NCI-H446 (cell line): Measurements from ENCODE around the gene VSTM1.

Source experiments
- DNase-seq, 2 experiments: peaks; one replicate each; lab custom pipeline; 2025; lab: John Stamatoyannopoulos, UW

VSTM1 gene

DNA sequence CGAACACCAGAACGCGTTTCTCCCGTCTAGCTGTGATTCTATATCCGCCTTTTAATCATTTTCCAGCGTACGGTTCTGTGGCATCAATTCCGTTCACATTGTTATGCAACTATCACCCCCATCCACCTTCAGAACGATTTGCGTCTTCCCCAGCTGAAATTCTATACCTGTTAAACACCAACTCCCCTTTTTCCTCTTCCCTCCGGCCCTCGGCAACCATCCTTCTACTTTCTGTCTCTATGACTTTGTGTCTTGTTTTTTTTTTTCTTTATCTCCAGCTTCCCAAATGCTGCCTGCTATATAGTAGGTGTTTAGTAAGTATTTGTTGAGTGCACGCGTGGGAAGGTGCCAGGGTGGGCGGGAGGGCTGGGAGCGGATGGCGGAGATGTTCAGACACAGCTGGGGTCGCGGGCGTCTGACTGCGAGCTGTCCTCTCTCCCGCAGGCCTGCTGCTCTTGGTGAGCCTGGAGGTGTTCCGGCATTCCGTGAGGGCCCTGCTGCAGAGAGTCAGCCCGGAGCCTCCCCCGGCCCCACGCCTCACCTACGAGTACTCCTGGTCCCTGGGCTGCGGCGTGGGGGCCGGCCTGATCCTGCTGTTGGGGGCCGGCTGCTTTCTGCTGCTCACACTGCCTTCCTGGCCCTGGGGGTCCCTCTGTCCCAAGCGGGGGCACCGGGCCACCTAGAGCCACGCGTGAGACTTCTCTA lies 52.0 kb downstream of the VSTM1 start:
- no peak for DNase-seq

DNA sequence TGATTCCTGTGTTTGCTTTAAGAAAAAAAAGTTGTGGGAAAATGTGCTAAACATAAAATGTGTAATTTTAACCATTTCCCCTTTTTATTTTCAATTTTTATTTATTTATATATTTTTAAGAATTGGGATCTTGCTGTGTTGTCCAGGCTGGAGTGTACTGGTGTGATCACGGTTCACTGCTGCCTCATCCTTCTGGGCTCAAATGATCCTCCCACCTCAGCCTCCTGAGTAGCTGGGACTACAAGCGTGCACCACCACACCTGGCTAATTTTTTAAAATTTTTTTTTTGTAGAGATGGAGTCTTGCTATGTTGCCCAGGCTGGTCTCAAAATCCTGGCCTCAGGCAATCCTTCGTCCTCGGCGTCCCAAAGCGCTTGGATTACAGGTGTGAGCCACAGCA lies 53.2 kb downstream of the VSTM1 start:
- no peak for DNase-seq

DNA sequence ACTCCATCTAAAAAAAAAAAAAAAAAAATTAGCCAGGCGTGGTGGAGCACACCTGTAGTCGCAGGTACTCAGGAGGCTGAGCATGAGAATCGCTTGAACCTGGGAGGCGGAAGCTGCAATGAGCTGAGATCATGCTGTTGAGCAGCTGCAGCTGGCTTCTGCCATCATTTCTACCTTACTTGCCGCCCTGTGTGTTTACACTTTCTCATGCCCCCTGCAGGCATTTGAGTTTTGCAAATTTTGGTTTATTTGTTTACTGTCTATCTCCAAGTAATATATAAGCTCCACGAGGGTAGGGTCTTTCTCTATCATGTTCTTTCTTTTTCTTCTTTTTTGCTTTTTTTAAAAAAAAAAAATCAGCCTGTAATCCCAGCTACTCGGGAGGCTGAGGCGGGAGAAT lies 54.3 kb downstream of the VSTM1 start:
- DNase-seq: no peak

DNA sequence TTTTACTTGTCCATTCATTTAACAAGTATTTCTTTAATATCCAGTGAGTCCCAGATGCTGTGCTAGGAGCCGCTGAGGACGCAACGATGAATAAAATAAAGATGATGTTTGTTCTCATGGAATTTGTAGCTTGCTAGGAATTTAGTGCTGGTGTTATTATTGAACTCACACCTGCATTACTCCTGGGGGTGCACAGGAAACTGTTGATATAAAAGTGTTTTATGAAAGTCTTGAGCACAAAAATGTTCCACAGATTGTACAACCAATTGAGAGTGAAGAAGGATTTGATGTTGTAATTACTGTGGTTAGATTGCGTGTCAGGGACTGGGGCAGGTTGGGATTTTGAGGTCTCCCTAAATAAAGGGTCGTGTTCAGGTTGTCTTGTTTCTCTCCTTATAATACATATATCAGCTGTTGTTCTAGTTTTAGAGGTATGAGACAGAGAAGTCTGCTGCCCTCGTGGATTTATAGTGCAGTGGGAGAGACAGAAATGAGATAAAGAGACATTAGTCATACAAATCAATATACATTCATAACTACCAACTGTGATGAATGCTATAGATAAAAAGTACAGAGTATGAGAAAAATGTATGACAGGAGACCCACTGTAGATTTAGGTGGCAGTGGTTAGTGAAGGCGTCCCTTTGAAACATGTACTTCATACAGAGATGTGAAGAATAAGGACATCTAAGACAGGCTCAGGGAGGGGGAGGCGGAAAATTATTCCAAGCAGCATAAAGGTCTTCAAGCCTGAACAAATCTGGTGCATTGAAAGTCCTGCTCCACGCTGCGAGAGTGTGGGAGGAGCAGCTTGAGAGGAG lies 61.0 kb downstream of the VSTM1 start:
- DNase-seq: no peak

DNA sequence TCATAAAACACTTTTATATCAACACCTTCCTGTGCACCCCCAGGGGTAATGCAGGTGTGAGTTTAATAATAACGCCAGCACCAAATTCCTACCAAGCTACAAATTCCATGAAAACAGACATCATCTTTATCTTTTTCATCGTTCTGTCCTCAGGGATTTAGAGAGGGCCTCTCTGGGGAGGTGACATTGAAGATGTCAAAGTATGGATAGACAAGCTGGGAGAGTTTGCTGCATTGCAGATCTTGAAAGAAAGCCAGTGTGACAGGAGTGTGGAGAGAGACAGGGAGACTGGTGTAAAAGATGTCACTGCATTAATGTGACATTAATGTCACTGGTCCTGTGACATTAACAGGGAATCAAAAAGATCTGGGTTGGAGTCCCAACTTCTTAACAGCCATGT lies 62.2 kb downstream of the VSTM1 start:
- DNase-seq: no peak

DNA sequence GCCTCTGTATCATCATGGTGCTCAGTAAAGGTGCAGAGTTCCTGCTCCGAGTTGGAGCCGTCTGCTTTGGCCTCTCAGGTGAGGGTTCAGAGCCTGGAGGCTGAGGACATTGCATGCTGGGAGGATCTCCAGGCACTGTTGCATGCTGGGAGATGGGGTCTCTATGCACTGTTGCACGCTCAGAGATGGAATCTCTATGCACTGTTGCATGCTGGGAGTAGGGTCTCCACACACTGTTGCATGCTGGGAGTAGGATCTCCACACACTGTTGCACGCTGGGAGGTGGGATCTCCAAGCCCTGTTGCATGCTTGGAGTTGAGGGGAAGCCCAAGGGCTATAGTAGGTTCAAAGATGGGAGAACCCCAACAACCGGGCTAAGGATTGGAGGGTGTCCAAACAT lies 64.0 kb downstream of the VSTM1 start:
- no peak for DNase-seq

DNA sequence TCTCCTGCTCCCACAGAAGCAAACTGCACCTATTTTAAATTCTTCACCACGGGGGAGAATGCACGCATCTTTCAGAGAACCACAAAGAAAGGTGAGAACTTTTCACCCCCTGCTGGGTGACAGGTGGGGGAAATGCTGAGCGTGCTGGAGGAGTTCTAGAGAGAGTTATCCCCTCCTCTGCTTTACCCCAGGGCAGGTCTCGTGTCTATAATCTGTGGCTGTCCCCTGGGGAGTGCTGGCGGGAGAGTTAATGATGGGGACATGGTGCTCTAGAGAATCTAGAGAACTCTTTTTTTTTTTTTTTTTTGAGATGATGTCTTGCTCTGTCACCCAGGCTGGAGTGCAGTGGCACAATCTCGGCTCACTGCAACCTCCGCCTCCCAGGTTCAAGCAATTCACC lies 65.5 kb downstream of the VSTM1 start:
- DNase-seq: no peak

DNA sequence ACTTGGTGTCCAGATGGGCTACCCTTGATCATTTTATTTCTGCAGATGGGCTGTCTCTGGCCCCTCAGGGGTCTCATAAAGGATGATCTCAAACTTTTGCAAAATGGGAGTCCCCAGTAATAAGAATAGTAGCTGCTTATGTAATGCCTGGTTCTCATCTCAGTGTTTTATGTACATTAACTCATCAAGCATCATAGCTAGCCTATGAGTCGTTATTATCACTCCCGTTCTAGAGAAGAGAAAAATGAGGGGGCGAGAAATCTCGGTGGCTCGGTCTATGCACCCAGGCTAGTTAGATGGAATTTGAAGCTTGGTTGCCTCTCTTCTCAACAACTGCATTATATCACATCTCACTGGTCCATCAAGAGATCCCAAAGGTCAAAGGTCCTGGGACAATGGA lies 68.9 kb downstream of the VSTM1 start:
- DNase-seq: no peak

DNA sequence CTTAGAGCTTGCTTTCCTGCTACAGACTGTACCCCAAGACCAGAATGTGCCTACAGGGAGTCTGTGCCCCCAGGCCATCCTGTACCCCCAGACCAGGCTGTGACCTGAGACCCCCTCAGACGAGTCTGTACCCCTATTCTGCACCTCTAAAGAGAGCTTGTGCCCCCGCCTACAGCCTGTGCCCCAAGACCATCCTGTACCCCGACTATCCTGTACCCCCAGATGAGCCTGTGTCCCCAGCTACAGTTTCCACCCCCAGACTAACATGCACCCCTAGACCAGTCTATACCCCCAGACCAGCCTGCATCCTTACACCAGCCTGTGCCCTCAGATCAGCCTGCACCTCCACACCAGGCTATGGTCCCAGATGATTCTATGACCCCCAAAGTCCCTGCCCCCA lies 70.2 kb downstream of the VSTM1 start:
- no peak for DNase-seq

DNA sequence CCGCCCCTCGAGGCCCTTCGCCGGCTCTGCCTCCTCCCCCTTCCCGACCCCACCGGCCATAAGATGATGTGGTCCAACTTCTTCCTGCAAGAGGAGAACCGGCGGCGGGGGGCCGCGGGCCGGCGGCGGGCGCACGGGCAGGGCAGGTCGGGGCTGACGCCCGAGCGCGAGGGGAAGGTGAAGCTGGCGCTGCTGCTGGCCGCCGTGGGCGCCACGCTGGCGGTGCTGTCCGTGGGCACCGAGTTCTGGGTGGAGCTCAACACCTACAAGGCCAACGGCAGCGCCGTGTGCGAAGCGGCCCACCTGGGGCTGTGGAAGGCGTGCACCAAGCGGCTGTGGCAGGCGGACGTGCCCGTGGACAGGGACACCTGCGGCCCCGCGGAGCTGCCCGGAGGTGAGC lies 70.9 kb downstream of the VSTM1 start:
- DNase-seq: no peak

DNA sequence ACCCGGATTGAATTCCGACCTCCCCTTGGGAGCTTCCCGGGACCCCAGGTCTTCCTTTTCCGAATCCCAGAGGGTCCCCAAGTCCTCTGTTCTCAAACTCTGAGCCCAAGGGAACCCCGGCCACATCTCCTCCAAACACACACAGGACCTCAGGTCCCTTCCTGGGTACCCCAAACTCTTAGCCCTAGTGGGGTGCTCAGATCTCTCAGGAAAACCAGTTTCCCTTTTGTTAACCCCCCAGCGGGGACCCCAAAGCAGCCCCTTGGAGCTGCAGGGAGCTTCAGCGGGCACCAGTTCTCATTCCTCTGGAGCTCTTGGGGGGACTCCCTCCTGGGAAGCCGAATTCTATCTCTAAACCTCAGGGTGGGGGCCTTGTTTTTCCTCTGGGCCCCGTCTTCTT lies 71.5 kb downstream of the VSTM1 start:
- no peak for DNase-seq

DNA sequence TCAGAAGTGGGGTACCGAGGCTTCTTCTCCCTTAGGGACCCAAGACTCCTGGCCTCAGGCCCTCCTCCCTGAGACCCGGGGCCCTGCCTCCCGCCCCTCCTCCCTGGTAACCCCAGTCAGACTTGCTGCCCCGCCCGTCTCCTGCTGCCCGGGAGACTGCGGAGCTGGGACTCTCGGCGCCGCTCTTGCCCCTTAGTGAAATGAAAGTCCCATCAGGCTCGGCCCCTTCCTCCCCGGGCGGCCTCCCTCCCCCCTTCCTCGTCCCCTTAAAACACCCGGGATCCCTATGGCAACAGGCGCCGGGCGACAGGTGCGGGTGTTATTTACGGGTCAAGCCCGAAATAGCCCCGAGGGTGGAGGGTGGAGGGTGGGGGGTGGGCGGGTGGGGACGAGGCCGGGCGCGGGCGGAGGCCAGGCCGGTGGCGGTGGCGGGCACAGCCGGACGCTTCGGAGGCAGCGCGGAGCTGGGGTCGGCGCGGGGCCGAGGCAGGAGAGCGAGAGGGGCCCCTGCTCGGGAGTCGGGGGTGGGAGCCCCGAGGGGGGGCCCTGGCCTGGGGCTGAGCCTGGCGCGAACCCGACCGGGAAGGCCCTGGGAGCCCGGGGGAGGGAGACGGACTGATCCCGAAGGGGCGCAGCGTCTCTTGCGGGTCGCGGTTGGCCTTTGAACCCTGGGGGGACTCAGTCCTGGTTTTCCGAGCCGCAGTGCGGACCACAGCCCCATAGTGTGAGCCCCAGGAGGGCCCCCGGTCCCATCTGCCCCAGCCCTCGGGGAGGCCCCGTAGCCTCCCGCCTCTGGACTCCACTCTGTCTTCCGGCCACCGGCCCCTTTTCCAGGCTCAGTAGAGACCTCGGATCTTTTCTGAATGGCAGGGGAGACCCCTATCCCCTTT lies 72.2 kb downstream of the VSTM1 start, which contains the start of gene CACNG6:
Gene CACNG6, plus strand, starts transcription at position 414 of the 890 bp plus-strand sequence. CDS start 1,241 bp downstream, outside the sequence.
- DNase-seq: no peak
